ENCODE results near the gene ADSS1.

ADSS1 gene

DNA sequence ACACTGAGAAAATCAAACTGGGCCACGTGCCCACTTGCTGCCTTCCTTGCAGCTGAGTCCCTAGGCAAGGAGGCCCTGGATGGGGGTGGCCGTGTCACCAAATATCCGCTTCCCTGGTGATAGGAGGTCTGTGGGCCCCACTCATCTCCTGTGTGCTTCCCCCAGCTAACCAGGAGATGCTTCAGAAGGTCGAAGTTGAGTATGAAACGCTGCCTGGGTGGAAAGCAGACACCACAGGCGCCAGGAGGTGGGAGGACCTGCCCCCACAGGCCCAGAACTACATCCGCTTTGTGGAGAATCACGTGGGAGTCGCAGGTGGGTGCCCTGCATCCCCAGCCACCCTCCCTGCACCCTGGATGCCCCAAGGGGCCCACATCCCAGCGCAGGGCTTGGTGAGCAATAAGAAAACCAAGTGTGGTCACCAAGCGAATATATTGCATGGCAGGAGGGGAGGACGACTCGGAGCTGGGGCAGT, 22.1 kb downstream of the ADSS1 start:
- no peak for TF ChIP-seq GATA3 (IDR thresholded peaks at IDR 0.05; ENCODE audit: low read depth, low read length)
- TF ChIP-seq GATA2 (IDR thresholded peaks at IDR 0.05; ENCODE audit: low read depth, low read length) = no peak

- no peak for TF ChIP-seq GATA2 (IDR thresholded peaks at IDR 0.05; ENCODE audit: low read depth, low read length)
- TF ChIP-seq GATA3 (IDR thresholded peaks at IDR 0.05; ENCODE audit: low read depth, low read length) = no peak
These were observed 23.0 kb downstream of the ADSS1 start for GRCh38 chr14:104746934-104747481.

GRCh38 chr14:104747876-104748275, 23.8 kb downstream of the ADSS1 start:
- no peak for TF ChIP-seq GATA2 (IDR thresholded peaks at IDR 0.05; ENCODE audit: low read depth, low read length)
- no peak for TF ChIP-seq GATA3 (IDR thresholded peaks at IDR 0.05; ENCODE audit: low read depth, low read length)

GRCh38 chr14:104749111-104749649, 25.2 kb downstream of the ADSS1 start:
- TF ChIP-seq GATA3 (IDR thresholded peaks at IDR 0.05; ENCODE audit: low read depth, low read length) (no peak), GATA2 (IDR thresholded peaks at IDR 0.05; ENCODE audit: low read depth, low read length) (no peak)

DNA sequence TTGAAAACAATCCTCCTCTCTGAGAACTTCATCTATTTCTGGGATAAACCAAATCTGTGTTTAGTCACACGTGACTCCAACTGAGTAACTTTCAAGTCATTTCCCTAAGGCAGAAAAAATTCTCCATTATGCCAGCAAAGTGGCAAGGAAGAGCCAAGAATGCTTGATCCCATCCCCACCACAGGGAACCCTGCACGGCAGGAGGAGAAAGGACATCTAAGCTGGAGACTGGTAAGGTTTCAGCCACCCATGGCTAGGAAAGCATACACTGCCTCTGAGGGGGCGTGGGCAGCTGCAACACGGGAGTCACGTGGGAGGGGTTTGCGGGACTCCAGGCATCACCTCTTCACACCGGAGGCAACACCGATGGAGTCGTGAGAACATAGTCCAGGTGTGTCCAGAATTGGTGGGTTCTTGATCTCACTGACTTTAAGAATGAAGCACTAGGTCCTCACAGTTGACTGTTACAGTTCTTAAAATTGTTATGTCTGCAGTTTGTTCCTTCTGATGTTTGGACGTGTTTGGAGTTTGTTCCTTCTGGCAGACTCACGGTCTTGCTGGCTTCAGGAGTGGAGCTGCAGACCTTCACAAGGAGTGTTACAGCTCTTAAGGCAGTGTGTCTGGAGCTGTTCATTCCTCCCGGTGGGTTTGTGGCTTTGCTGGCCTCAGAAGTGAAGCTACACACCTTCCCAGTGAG, 26.2 kb downstream of the ADSS1 start:
- TF ChIP-seq GATA2 (IDR thresholded peaks at IDR 0.05; ENCODE audit: low read depth, low read length) = no peak
- no peak for TF ChIP-seq GATA3 (IDR thresholded peaks at IDR 0.05; ENCODE audit: low read depth, low read length)

- TF ChIP-seq GATA2 (IDR thresholded peaks at IDR 0.05; ENCODE audit: low read depth, low read length) = no peak
- TF ChIP-seq GATA3 (IDR thresholded peaks at IDR 0.05; ENCODE audit: low read depth, low read length) = no peak
These were observed 27.8 kb downstream of the ADSS1 start for GRCh38 chr14:104751539-104752422.

DNA sequence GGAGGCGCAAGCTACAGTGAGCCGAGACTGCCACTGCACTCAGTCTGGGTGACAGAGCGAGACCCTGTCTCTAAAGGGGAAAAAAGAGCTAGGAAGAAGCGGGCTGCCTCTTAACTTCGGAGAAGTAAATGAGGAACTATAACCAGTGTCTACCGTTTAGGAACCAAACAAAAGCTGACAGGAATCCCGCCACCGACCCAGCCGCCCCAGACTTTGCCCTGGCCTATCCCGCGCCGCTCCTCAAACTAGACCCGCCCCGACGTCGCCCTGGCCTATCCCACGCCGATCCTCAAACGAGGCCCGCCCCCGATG, 28.4 kb downstream of the ADSS1 start:
- no peak for TF ChIP-seq GATA3 (IDR thresholded peaks at IDR 0.05; ENCODE audit: low read depth, low read length)
- TF ChIP-seq GATA2 (IDR thresholded peaks at IDR 0.05; ENCODE audit: low read depth, low read length) = no peak

- TF ChIP-seq GATA3 (IDR thresholded peaks at IDR 0.05; ENCODE audit: low read depth, low read length) (no peak), GATA2 (IDR thresholded peaks at IDR 0.05; ENCODE audit: low read depth, low read length) (no peak)
These were observed 28.9 kb downstream of the ADSS1 start, which contains the start of gene SIVA1 for GRCh38 chr14:104752735-104753527. Gene SIVA1, plus strand, starts transcription at chr14:104753147. Its CDS starts 55 bp downstream, at chr14:104753202.

- TF ChIP-seq GATA2 (IDR thresholded peaks at IDR 0.05; ENCODE audit: low read depth, low read length) (no peak), GATA3 (IDR thresholded peaks at IDR 0.05; ENCODE audit: low read depth, low read length) (no peak)
These were observed 29.6 kb downstream of the ADSS1 start for GRCh38 chr14:104753528-104754212.

DNA sequence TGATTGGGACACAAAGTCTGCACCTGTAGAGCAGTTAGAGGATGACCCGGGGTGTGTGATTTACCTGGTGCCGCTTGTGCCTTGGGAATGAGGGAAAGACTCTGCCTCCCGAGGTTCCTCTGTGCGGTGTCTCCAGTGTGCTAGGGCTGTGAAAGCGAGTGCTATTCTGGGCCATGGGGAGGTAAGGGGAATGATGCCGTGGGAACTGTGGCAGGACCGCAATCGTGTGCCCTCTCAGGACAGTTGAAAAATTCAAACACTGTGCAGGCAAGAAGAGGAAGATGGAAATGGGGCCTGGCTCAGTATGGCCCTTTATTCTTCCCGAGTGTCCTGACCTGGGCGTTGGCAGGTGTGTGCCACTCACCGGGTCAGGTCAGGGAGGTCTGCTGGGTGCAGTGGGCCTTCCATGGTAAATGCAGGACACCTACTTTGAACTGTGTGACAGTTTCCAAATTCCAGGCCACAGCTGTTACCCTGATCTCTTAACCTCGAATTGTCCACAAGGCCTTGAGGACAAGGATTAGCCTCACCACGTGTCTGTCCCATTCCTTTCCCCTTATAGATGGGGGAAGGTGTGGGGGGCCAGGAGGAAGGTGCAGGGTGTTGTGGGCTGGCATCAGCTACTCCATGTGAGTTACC, 30.3 kb downstream of the ADSS1 start:
- TF ChIP-seq GATA3 (IDR thresholded peaks at IDR 0.05; ENCODE audit: low read depth, low read length) = no peak
- TF ChIP-seq GATA2 (IDR thresholded peaks at IDR 0.05; ENCODE audit: low read depth, low read length) = no peak

- TF ChIP-seq GATA2 (IDR thresholded peaks at IDR 0.05; ENCODE audit: low read depth, low read length) (no peak), GATA3 (IDR thresholded peaks at IDR 0.05; ENCODE audit: low read depth, low read length) (no peak)
These were observed 31.6 kb downstream of the ADSS1 start for GRCh38 chr14:104755621-104756020.

DNA sequence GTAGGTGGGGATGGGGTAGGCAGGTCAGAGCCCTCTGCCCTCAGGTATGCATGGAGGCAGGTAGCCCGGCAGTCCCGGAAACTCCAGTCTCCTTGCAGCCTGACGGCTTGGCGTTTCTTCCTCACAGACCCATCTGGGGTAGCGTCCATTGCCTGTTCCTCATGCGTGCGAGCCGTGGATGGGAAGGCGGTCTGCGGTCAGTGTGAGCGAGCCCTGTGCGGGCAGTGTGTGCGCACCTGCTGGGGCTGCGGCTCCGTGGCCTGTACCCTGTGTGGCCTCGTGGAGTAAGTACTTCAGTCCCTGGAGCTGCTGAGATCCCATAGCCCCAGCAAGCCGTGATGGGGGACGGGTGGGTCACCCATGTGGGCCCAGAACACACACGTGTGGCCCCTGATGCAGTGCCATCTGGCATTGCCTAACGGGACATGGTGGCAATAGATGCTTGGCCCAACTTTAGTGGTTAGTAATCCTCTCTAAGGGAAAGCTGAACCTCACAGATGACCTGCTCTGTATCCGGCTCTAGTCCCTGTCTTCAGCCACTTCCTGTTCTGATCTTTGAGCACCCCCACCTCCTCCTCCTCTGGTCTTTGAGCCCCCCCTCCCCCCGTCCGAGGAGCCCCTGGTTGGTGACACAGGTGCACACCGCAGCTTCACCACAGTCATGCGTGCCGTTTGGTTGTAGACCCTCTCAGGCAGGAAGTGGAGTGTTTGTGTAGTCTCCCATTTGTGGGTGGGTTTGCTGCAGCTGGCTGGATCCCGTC, 32.6 kb downstream of the ADSS1 start:
- TF ChIP-seq GATA3 (IDR thresholded peaks at IDR 0.05; ENCODE audit: low read depth, low read length) = no peak
- TF ChIP-seq GATA2 (IDR thresholded peaks at IDR 0.05; ENCODE audit: low read depth, low read length) = no peak

Data from SH-SY5Y (cell line).